ENCODE measurements around the gene SLA2.

GRCh38 chr20:36686944-36687343 is 40.9 kb upstream of the SLA2 start:
- no peak for TF ChIP-seq CTCF (IDR thresholded peaks at IDR 0.05)
- no peak for TF ChIP-seq POLR2A (IDR thresholded peaks at IDR 0.05)
